ENCODE measurements around the gene TNFRSF25.
A peak's percentile ranks its signal among the peaks of the same experiment; 100 is the strongest.
"Not testable (repeated sequence)": the region's sequence is repeated elsewhere in the genome, so short reads cannot be mapped to it uniquely, and the experiment has no call there.

DNA sequence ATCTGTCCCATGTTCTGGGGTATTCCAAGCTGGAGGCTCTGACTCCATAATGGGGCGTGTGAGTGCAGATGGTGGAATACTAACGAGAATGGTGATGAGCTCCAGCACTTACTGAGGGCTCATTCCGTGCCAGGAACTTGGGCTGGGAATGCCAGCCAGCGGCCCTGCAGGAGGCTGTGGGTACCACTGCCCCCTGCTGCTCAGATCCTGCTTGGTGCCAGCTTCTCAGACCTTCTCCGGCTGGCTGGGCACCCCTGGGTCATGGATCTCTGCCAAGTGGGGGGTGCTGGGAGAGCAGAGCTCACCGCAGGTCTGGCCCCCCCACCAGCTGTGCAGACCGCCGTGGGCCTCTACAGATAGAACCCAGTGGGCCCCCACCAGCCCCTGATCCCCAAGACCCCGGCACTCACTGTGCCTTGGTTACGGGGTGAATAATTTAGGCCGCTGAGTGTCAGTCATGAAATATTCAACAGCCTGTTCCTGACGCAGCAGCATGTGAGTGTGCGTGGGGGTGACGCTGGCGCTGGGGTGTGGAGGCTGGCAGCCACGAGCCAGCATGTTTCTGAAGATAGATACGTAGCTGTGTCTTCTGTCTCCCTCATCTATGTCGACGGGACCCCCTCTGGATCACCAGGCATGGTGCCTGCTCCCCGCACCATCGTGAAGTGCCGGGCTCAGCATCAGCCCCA is 28.8 kb downstream of the TNFRSF25 start:
- TF ChIP-seq, protein P1, sequence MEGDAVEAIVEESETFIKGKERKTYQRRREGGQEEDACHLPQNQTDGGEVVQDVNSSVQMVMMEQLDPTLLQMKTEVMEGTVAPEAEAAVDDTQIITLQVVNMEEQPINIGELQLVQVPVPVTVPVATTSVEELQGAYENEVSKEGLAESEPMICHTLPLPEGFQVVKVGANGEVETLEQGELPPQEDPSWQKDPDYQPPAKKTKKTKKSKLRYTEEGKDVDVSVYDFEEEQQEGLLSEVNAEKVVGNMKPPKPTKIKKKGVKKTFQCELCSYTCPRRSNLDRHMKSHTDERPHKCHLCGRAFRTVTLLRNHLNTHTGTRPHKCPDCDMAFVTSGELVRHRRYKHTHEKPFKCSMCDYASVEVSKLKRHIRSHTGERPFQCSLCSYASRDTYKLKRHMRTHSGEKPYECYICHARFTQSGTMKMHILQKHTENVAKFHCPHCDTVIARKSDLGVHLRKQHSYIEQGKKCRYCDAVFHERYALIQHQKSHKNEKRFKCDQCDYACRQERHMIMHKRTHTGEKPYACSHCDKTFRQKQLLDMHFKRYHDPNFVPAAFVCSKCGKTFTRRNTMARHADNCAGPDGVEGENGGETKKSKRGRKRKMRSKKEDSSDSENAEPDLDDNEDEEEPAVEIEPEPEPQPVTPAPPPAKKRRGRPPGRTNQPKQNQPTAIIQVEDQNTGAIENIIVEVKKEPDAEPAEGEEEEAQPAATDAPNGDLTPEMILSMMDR (conservative IDR thresholded peaks at IDR 0.05; ENCODE audit: low read depth in 2 of 2), result peak; percentile 14 to 35; a peak in 2 of 4 replicates
- TF ChIP-seq CREB1 (CRISPR knock-in tag; IDR thresholded peaks at IDR 0.05; ENCODE audit: low read depth); EZH2 (IDR thresholded peaks at IDR 0.05; ENCODE audit: low read depth, unreplicated experiment); POLR2AphosphoS5 (IDR thresholded peaks at IDR 0.05; ENCODE audit: low read depth): not testable (repeated sequence)
- TF ChIP-seq, protein P2, sequence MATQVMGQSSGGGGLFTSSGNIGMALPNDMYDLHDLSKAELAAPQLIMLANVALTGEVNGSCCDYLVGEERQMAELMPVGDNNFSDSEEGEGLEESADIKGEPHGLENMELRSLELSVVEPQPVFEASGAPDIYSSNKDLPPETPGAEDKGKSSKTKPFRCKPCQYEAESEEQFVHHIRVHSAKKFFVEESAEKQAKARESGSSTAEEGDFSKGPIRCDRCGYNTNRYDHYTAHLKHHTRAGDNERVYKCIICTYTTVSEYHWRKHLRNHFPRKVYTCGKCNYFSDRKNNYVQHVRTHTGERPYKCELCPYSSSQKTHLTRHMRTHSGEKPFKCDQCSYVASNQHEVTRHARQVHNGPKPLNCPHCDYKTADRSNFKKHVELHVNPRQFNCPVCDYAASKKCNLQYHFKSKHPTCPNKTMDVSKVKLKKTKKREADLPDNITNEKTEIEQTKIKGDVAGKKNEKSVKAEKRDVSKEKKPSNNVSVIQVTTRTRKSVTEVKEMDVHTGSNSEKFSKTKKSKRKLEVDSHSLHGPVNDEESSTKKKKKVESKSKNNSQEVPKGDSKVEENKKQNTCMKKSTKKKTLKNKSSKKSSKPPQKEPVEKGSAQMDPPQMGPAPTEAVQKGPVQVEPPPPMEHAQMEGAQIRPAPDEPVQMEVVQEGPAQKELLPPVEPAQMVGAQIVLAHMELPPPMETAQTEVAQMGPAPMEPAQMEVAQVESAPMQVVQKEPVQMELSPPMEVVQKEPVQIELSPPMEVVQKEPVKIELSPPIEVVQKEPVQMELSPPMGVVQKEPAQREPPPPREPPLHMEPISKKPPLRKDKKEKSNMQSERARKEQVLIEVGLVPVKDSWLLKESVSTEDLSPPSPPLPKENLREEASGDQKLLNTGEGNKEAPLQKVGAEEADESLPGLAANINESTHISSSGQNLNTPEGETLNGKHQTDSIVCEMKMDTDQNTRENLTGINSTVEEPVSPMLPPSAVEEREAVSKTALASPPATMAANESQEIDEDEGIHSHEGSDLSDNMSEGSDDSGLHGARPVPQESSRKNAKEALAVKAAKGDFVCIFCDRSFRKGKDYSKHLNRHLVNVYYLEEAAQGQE (IDR thresholded peaks at IDR 0.05; ENCODE audit: unreplicated experiment), result not testable (repeated sequence)

Measured in GM23338 (cell line).